Endothelial cell of hepatic sinusoid (primary cell): ENCODE measurements around the gene PAX1.

Experiments used
- in situ Hi-C: cut with HindIII; loops from 2 replicates; pipeline ENCODE4 v1.10.0; 2017; ENCODE audit warnings: low sequenced_read_pairs

The PAX1 gene

DNA sequence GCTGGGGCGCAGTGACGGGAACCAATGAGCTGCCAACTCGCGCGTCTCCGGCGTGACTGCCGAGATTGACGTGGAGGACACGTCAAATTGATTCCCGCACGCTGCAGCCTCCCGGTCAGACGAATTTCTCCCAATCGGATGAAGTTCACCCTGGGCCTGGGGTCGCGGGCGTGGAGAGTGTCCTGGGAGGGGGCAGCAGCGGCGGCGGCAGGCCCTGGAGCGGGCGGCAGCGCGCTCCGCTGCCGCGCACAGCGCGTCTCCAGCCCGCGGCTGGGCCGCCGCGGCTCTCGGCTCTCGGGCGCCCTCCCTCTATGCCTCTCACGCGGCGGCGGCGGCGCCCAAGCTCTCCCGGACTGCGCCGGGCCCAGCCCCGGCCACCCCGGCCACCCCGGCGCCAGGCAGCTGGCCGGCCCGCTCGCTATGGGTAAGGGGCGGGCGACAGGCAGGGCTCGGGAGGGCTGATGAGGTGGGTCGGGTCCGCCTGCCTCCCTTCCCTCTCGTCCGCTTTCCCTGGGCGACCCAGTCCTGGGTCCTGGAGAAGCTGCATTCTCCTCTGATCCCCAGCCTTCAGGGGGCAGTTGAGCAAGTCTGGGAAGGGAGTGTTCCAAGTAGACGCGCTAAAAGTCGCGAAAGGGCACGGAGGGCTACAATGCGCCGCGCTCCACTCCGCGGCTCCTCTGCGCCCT lies at the start of gene PAX1:
TSS of gene PAX1 (plus strand) at position 90 of the 686 bp plus-strand sequence. CDS start at position 139, 49 bp downstream.
- in situ Hi-C loops: no loop called here

DNA sequence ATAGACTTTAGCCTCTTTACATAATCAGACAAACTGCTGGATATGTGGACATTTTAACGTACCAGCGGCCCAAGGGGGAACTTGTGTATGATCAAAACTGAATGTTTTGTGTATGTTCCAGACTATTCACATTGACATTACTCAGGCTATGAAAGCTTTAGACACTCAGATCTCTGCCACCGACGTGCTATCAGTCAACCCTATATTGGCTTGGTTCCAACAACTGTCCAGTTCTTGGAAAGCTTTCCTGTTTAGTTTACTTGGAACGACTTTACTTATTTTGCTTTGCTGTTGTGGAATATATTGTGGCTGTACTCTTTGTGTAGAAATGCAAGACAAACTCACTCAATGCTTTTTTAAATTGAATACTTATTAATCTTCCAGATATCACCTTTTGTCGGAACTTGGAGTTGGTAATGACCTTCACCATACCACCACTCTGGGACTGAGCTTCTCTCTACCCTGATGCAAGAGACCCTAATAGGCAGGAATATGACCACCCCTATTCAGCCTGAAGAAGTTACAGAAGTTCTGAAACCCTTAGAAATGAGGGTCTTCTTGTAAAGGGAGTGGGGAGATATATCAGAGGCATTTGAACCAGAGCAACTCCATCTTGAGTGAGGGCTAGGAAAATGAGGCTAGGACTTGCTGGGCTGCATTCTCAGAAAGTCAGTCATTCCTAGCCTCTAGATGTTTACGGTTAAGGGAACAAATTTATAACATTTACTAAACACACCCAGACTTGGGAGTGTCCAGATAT lies 49.0 kb upstream of the PAX1 start:
- in situ Hi-C loops: no loop called here

DNA sequence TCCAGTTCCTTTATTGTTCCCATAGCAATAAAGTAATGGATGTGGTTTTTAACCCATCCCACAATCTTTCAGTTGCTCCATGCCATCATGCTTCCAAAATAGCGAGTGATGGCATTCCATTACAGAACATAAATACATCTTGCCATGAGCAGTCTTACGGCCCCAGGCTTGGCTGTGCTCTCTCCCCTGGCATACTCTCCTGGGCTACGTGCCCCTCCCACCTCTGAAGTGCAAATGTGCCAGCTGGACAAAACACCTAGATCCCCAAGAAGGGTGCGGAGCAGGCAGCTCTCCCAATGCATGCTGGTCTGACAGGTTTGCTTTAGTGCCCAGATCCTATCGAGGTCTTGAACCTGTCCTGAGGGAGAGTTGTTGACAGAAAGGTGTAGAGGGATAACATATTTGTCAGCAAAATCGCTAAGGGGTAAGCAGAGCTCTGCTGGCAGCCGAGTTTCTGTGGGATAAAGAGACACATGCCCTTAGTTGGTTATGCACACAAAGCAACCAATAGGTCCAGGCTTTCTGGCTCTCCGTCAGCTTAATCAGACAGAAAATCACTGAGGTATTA lies 43.9 kb upstream of the PAX1 start:
- in situ Hi-C loops: no loop called here

DNA sequence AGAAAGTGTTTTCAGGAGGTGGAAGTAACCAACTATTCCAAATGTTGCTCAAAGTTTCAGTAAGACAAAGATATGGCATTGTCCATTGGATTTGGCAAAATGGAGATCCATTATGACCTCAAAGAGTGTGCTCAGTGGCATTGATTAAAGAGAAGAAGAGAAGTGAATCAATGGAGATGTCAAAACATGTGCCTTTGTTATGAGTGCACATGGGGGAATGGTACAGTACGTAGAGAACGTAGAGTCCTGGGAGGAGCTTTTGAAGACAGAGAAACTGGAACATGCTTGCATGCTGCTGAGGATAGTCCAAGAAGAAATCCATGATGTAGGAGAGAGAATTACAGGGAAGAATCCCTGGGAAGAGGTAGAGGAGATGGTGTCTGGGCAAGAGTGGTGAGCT lies 42.0 kb upstream of the PAX1 start:
- in situ Hi-C loops: no loop called here

DNA sequence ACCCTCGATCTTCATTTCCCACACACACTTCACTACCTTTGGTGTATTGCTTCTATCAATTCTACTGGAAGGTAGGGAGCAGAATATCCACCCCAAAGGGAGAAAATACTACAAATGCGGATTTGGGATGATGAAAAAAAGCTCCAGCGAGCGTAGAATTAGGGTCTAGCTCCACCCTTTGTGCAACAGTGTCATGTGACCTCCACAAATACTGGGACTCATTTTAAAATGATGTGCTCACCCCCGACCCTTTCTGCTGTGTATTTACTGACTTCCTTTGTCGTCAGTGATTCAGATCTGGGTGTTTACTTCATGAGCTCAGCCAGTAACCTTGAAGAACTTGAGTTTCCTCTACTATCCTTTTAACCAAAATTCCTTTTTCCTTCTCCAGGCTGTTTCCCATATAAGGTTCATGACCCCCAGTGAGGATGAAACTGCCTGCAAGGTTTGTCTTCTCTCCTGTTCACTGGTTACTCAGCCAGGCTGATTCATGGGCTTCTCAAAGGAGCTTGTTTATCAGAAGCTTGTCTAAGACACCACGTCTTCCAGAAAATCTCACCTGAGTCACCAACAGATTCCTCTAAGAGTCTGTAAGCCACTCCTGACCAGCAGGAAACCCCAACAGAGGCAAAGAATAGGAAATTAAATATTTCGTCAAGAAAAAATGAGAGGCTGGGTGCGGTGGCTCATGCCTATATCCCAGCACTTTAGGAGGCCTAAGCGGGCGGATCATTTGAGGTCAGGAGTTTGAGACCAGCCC lies 39.6 kb upstream of the PAX1 start:
- in situ Hi-C loops: loop anchor here (5.0 kb wide), 1 partner anchor 39 kb away; no protein-coding TSS in a partner anchor

DNA sequence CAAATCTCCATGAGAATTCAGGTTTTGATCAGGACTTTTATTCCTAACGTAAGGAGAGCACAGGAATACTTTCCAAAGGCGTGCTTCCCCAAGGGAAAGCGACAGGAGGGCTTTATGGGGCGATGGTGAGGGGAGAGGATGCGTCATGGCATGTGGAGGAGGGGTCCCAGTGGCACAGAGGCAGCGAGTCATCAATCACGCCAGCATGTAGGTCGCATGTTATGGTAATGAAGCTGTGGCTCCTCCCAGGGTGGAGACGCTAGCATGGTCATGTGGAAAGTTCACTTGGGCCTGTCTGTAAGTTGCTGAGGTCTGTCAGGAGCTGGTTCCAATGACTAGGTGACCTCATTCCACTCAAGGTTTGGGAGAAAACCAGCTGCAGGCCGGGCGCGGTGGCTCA lies 35.3 kb upstream of the PAX1 start:
- in situ Hi-C loops: no loop called here

DNA sequence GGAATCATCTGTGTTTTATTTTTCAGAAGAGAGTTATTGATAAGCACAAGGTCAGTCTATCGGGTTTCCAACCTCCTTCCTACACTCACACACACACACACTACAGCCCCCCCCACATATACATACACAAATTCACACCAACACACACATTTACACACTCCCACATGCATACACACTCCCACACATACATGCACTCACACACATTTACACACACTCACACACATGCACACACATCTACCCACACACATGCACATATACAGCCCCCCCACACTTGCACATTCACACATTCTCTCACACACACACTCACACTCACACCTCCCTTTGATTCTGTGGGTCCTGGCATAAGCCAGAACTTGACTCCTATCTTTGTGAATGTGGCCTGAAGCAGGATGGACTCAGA lies 34.5 kb upstream of the PAX1 start:
- in situ Hi-C loops: no loop called here

DNA sequence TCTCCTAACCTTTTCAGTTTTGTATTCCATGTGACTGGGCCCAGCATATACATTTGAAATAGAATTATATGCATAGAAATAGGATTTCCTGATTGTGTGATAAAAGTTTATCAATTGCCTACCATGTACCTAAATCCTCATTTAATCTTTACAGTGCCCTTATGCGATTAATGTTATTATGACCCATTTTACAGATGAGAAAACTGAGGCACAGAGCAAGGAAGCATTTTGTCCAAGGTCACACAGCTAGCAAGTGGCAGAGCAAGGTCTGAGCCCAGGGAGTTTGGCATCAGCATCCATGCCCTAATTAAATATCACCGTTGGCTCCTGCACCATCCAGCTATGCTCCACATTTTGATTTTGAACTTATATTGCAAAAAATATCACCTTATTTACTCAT lies 28.2 kb upstream of the PAX1 start:
- in situ Hi-C loops: no loop called here

DNA sequence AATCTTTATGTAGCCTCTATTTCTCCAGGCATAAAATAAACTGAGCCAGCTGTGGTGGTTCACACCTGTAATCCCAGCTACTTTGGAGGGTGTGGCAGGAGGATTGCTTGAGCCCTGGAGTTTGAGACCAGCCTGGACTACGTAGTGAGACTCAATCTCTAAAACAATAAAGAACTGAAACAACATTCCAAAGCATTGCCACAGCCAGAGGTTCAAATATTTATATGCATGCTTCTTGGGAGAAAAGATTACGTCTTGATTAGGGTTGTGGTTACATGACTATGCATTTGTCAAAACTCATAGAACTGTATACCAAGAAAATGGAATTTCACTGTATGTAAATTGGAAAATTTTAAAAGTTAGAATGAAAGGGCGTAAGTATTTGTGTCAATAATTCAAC lies 27.7 kb upstream of the PAX1 start:
- in situ Hi-C loops: no loop called here

DNA sequence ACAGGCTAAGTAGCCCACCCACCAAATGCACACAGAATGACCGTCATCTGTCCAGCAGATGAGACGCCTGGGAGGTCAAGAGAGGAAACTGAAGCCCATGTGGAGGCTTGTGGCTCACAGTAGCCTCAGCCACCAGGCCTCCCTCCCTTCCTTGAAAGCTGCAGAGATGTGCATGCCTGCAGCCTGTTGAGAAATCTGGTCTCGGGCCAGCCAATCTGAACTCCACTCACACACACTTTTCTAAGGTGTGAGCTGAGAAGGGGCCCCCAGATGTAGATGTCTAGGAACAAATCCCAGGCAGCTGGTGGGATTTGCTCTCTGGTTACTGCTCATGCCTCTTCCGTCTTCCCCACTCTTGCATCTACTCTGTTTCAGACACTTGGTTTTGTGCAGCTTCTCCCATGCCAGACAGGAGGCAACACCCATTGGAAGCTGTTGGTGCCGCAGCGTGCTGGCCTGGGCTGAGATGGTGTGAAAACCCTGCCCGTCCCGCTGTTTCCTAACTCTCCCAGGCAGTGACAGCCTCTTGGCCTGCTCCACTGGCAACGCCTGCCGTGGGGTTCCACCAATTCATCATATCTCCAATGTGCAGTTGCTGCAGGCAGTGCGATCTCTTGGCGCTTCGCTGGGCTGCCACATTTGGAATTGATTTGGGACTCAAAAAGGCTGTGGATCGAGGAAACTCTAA lies 24.1 kb upstream of the PAX1 start:
- in situ Hi-C loops: no loop called here

DNA sequence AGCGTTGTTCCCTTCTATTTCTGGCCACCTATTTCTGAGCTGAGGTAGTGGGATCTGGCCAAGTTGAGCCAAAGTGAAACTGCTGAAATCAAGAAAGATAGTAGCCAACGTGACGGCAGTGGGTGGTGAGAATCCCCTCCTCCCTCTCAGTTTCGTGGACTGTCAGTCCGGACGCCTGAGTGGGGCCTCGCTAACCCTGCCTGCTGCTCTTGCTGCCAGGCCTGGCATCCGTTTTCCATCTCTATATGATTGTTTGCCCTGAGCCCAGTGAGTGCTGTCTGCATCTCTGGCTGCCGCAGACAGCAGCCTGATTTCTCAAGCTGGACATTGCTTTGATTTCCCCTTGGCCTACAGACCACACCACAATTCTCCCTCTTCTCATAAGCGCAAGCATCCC lies 23.5 kb upstream of the PAX1 start:
- in situ Hi-C loops: no loop called here

DNA sequence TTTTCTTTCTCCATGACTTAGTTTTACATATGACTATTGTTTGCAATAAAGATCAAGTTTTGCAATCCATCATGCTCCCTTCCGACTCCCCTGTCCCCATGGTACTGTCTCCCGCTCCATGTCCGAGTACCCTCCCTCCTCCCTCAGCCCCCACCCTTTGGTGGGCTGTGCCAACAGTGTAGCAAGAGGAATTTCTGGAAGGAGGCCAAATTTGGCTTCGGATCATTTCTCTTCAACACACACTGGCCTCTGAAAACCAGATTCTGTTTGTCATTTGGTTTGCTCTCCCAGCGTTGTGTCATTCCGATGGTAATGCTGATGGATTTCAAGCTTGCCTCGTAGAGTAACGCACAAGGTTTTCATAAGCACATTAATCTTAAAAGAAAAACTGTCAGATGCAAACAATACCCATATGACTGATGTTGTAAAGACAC lies 22.9 kb upstream of the PAX1 start:
- in situ Hi-C loops: no loop called here

DNA sequence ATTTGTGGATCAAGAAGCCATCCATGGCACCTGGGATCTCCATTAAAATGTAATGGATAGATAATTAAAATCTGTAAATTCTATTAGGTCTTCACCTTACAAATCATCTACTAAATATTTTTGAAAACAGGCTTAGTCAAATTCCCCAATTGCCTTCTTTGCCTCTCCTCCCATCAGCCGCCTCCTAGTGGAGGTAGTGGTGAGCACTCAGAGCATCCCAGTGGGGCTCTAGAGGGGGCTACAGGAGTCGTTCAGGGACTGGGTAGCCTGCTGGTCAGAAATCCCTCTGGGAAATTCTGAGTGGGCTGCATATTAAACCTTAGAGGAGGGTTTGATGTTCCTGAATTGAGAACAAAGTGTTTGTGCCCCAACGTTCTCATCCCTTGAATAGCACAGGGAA lies 20.8 kb upstream of the PAX1 start:
- in situ Hi-C loops: no loop called here

DNA sequence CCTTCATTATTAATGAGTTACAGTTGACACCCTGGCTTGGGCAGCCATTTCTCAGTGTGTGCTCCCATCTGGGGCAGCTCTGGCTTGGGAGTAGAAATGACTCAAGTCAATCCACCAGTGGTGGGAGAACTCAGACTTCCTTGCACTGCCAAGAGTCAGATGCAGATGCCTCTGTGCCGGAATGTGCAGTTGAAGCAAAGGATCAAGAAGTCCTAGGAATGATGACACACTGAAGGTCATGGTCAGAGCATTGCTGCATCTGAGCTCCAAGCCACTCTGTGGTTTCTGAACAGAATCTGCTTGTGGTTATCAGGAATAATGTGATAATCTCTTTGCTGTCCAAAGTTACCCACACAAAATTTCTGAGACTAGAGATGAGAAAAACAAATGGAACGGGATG lies 19.5 kb upstream of the PAX1 start:
- in situ Hi-C loops: no loop called here

DNA sequence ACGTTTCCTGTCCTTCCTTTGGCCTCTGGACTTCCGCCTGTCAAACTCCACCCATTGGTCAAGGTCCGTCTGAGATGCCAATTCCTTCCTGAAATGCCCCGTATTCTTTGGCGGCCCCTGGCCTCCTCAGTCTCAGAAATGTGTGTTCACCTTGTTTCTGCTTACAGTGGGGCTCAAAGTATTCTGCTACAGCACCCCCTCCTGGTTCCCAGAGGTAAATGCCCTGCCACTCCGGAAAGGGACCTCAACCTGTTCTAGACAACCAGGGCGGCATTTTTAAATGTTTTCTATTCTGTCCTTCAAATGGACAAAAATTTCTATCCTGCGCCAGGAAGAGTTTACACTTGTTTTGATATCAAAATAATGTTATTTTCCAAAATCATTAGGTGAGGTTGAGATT lies 12.1 kb upstream of the PAX1 start:
- in situ Hi-C loops: no loop called here

DNA sequence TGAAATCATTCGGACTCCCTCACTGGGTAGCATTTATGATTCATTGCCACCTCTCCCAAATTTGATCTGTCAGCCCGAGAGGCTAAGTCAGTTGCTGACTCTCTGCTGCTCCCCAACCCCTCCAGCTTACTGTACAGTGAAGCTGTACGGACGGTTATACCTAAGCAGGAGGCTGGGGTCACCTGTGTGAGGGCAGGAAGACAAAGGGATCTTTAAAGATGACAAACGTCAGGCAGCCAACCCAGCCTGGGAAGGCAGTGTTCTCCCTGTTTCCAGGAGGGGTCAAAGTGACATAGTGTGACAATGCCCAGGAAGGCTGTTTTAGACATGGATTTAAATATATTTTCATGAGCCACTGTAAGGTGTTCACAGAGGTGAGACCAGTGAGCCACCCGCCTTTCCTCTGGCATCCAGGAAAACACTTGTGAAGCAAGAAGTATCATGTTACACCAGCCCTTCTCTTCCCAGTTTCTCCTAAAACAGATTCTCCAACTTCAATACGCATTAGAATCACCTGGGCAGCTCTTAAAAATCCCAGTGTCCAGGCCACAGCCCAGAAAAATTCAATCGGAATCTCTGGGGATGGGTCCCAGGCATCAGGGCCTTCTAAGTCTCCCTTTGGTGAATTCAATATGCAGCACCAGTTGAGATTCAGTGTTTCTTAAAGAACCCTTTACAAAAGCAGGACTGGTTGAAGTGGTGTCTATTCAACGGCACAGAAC lies 6.8 kb upstream of the PAX1 start:
- in situ Hi-C loops: no loop called here

DNA sequence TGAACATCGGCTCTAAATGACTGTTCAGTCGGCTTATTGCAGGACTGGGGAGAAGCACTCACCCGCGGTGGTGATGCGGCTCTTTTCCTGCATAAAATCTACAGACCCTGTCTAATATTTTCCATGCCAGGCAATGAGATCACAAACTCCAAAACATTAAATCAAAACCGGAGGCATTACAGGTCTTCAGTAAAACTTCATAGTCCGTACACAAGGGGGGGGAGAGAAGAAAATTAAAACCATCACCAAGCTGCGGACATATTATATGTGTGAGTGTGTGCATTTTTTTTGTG lies 6.3 kb upstream of the PAX1 start:
- in situ Hi-C loops: no loop called here

DNA sequence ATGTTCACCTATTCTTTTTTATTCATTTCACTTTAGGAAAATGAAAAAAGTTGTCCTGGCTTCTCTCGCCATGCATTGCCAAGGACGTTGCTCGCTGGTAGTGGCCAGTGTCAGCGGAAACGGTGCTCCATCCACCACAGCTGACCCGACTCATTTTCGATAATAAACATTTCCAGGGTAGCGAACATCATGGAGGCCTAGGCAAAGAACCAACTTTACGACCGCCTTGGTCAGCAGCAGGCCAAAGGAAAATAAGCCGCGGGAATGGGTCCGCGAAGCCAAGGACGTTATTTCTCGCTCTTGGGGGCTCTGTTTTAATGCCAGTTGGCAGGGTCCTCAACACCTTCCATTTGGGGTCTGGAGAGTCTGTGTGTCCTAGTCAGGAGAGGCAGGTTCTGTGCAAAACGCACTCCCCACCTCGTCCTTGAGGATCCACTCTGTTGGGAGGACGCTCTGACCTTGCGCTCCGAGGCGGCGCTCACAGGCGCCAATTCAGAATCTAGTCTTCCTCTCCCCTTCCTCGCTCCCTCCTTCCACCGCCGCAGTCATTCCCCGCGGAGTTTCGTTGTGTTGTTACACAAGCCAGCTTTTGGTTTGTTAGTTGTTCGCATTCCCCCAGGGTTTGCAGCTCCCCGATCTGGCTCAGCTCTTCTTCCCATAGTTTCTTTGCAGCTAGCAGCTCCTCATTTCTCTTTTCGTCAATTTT lies 4.1 kb upstream of the PAX1 start:
- in situ Hi-C loops: no loop called here

DNA sequence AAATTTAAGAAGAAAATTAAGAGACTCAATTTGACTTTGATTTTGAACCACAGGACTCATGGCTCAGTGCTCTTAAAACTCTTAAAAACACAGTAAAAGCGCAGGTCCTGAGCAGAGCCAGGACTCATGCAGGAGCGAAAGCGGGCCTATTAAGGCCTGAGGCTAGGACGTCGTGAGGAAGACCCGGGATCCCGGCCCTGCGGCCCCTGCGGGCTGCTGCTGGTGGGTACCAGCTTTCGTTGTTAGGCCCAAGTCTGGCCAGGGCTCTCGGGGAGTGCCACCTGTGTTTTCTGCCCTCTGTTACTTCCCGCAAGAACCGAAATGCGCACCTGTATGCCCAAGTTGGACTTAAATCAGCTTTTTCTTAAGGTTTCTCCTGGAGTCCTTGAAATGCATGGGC lies 3.4 kb upstream of the PAX1 start:
- in situ Hi-C loops: no loop called here
